GM10248 (cell line): Measurements from ENCODE around the gene GPR152.

Source experiments
- CTCF ChIA-PET: fragments of 300-600 bp; sonication (Branson Sonifier 250); formaldehyde crosslinking; extraction: SDS; loops from one replicate; lab custom pipeline; 2021; ENCODE audit warnings: antibody characterized with exemption; lab: Yijun Ruan, JAX
- POLR2A ChIA-PET: fragments of 350-650 bp; sonication (Branson Sonifier 250); formaldehyde crosslinking; extraction: SDS; loops from one replicate; lab custom pipeline; 2020; ENCODE audit warnings: antibody characterized with exemption; lab: Yijun Ruan, JAX
- DNase-seq: peaks from one replicate; pipeline ENCODE4 v3.0.0; 2012; ENCODE audit errors: extremely low spot score
- TF ChIP-seq, protein P1 (sequence below): IDR thresholded peaks from 2 replicates; pipeline ENCODE4 v1.5.1; 2012; ENCODE audit warnings: mild to moderate bottlenecking, low read depth; ENCODE audit errors: extremely low read depth, missing control alignments, control extremely low read depth

GPR152 gene

GRCh38 chr11:67433536-67434394, 18.8 kb downstream of the GPR152 start:
- ChIA-PET POLR2A (interaction anchor here (0.6 to 1.3 kb wide), 2 partner anchors 10 to 16 kb away, joined by 3 read pairs; partner anchors contain the start of gene CORO1B), CTCF (interaction anchor here (1.2 to 1.8 kb wide), 2 partner anchors 32 to 172 kb away, joined by 3 to 6 read pairs; partner anchors contain the start of gene PPP1CA)
- no peak for DNase-seq
- TF ChIP-seq, protein P1, sequence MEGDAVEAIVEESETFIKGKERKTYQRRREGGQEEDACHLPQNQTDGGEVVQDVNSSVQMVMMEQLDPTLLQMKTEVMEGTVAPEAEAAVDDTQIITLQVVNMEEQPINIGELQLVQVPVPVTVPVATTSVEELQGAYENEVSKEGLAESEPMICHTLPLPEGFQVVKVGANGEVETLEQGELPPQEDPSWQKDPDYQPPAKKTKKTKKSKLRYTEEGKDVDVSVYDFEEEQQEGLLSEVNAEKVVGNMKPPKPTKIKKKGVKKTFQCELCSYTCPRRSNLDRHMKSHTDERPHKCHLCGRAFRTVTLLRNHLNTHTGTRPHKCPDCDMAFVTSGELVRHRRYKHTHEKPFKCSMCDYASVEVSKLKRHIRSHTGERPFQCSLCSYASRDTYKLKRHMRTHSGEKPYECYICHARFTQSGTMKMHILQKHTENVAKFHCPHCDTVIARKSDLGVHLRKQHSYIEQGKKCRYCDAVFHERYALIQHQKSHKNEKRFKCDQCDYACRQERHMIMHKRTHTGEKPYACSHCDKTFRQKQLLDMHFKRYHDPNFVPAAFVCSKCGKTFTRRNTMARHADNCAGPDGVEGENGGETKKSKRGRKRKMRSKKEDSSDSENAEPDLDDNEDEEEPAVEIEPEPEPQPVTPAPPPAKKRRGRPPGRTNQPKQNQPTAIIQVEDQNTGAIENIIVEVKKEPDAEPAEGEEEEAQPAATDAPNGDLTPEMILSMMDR = no peak

- POLR2A ChIA-PET = interaction anchor here (0.6 kb wide), 2 partner anchors 10 to 1214 kb away, joined by 3 read pairs; partner anchors contain the start of gene CORO1B
- no peak for DNase-seq
- CTCF ChIA-PET = interaction anchor here (1.0 to 1.2 kb wide), 2 partner anchors 55 to 171 kb away, joined by 3 read pairs; no protein-coding TSS in a partner anchor
- TF ChIP-seq, protein P1 = no peak
Measured at GRCh38 chr11:67432655-67433349, 19.7 kb downstream of the GPR152 start.

- no peak for DNase-seq
- POLR2A ChIA-PET = interaction anchor here (0.6 to 0.7 kb wide), 4 partner anchors 7 to 81 kb away, joined by 4 to 7 read pairs (median 6); no protein-coding TSS in a partner anchor
- TF ChIP-seq, protein P1 = no peak
- CTCF ChIA-PET = interaction anchor here (1.0 to 2.0 kb wide), 3 partner anchors 7 to 56 kb away, joined by 3 to 5 read pairs (median 3); partner anchors contain the start of gene PPP1CA
Measured at GRCh38 chr11:67431346-67432249, 20.9 kb downstream of the GPR152 start.

GRCh38 chr11:67429722-67430121, 22.8 kb downstream of the GPR152 start:
- POLR2A ChIA-PET = interaction anchor here (0.6 kb wide), 1 partner anchor 303 kb away, joined by 4 read pairs; no protein-coding TSS in a partner anchor
- DNase-seq = no peak
- CTCF ChIA-PET = interaction anchor here (1.0 kb wide), 1 partner anchor 22 kb away, joined by 3 read pairs; no protein-coding TSS in a partner anchor
- TF ChIP-seq, protein P1 = no peak

DNA sequence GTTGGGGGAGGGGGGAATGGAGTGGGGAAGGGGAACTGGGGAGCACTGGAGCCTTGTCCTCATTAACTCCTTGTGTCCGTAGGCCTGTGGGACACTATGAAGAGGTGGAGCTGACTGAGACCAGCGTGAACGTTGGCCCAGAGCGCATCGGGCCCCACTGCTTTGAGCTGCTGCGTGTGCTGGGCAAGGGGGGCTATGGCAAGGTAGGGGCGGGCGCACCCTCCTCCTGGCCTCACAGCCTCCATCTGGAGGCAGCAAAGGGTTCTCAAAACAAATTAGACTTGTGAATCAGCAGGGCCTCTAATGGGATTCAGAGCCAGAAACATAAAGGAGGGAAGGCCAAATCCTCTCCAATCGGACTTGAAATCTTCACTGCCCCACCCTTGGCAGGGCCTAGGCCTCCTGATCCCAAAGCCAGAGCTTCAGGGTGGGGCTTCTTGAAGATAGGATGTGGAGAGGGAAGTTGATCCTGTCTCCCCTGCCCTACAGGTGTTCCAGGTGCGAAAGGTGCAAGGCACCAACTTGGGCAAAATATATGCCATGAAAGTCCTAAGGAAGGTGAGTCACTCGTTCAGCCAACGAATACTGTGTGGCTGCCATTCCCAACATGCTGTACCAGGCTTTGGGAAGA, 23.4 kb downstream of the GPR152 start:
- TF ChIP-seq, protein P1 = no peak
- CTCF ChIA-PET = interaction anchor here (0.7 to 1.6 kb wide), 5 partner anchors 9 to 28 kb away, joined by 3 to 6 read pairs (median 3); partner anchors contain the start of gene PTPRCAP
- POLR2A ChIA-PET = interaction anchor here (0.6 kb wide), 2 partner anchors 302 to 621 kb away, joined by 4 read pairs; no protein-coding TSS in a partner anchor
- no peak for DNase-seq
